Cortex of kidney (tissue), 1 donor: ENCODE results near the gene TMEFF2.

Experiments
- DNase-seq: peaks from one replicate; lab custom pipeline; 2025; lab: John Stamatoyannopoulos, UW

The TMEFF2 gene

DNA sequence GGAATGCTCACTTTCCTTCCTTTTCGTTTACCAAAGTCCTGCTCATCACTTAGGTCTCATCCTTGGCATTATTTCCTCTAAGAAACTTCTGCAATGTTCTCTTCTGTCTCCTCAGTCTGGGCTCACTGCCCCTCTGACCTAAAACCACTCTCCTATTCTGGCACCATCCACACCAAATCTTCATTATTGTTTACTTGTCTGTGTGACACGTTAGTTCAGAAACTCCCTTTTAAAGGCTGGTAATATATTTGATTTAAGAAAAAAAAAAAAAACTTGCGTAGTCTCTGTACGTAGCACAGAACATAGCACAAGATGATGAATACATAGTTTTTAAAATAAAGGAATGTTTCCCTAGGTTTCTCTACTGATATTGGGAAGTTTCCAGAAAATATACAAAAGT lies 229.0 kb downstream of the TMEFF2 start:
- DNase-seq = no peak

DNA sequence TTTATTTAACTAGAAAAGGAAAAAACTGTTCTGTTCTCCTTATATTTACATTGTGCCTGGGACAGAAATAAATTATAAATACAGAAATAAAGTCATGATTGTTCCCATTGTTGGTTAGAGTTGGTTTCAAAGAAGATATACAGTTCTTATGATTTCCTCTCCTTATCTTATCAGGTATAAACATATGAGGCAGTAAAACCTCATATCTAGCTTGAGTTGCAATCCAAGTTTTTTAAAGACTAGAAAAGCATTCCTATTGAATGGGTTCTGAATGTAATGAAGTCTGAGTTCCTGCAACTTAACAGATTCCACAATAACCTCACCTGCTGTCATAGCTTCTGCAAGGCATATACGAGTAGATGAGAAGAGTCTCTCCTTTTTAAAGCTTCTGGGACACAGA lies 233.2 kb downstream of the TMEFF2 start:
- no peak for DNase-seq

DNA sequence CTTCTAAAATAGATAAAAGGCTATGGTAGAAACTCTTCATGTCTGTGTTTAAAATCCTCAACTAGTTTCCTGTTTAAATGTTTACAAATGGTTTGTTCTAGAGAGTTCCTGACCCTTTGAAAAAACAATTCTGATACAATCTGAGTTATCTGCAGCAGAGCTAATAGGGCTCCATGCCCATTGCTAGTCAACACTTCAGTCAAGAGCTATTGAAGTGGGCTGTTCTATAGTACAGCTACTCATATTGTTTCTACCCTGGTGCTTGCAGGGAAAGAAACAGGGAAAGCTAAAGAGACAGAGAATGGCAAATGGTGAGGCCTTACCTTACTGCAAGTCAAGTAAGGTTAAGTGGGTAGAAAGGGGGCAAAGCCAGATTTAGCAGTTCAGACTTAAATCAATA lies 235.5 kb downstream of the TMEFF2 start:
- no peak for DNase-seq

DNA sequence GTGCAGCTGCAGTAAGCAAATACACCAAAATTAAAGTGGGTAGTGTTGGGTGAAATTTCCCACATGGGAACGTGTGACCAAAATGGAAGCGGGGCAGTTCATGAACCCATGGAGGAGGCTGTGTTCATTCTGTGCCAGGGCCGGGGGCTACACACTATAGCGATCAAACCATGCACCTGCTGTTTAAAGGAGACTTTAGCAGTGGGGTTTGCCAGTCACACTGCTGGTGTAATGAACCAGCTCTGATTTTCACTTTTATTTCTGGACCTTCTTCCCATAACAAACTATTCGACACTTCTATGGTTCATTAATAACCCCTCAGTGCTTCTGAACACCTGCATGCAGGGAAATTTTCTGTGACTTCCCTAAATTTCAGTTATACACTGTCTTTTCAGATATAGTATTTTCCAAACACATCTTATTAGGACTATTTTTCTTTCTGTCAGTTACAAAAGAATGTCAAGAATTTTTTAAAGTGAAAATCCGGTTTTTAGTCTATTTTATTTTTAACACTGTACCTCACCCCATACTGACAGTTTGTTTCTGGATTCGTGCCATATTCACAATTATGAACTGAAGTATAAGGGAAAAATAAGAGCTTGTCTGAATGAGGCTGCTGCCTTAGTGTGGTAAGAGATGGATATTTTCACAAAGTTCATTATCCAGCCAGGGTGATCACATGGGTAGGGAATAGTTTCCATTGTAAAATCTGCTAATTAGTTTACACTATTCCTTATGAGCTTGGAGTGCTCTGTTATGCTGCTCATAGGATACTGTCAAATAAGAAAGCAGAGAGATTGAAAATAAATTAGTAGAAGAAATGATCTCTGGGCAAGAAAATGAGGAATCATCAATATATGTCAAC lies 236.5 kb downstream of the TMEFF2 start:
- DNase-seq = no peak

DNA sequence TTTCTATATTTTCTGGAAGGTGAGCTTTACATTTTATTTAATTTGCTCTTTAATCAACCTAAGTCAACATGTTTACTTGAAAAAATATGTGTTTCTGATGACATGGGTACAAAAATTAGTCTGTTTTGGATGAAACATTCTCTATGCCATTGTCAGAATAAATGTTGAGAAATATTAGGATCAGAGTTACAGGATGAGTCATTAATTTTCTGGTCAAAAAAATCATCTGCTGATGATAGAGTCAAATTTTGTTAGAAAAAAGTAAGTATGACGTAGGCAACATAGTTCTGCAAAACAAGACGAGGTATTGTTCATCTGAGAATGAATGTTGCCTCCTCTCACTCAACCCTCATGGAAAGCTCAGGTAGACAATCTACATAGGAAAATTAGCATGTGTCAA lies 240.3 kb downstream of the TMEFF2 start:
- no peak for DNase-seq

DNA sequence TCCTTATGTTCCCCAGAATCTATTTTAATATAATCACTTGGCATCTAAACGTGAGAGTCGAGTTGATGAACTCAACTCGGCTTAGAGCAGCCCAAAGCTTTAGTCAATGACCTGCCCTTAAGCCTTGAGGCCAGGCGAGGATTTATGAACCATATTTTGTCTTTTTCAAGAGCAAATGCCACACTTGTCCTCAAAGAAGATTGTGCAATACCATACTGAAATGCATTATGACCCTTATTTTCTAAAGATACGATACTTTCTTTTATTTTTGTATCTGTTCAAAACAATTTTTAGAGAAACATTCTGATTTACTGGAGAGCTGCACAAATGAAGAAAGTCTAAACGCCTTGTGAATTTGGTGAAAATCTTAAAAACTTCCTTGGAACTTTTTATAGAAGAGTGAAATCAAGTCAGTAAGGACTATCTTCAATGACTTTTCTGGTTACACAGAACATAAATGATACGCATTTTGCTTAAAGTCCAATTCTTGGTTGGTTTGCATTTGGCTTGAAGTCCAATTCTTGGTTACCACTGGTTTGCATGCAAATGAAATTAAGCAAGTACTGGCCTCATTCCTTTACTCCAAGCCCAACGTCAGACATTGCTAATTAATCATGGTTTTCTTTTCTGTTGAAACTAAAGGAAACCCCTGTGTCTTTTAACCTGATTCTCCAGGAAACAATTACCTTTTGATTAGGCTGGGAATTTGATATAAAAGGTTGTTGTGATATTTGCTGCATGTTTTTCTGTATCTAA lies 242.0 kb downstream of the TMEFF2 start:
- no peak for DNase-seq

DNA sequence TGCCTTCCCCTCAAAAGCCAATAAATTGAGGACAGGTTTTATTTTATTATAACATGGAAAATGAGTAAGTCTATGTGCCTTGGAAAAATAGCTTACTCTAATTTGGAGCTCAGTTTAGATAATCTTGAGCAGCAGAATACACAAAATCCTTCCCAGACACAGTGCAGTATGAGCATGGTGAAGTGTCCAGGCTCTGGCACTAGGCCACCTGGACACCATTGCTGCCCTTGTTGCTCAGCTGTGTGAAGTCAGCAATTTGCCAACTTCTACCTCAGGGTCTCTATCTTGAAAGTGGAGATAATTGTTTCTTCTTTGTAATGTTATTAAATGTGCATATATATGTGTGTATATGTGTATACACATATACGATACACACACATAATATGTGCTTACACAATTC lies 242.9 kb downstream of the TMEFF2 start:
- no peak for DNase-seq

DNA sequence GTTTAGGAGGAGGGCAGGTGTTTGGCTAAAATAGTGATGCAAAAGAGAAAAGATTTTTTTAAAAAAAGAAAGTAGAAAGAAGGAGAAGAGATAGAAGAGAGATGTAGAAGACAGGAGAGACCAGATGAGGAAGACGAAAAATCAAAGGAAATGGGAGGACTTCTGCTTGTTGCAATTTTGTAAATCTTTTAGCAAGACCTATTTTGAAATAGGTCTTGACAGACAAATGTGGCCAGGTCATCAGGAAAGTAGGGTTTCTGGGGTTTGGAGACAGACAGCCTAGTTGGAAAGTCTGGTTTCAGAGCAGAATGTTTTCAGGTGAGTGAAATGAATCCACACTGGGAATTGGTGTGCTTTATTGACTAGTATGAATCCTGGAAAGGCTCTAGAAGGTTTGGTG lies 243.4 kb downstream of the TMEFF2 start:
- no peak for DNase-seq

DNA sequence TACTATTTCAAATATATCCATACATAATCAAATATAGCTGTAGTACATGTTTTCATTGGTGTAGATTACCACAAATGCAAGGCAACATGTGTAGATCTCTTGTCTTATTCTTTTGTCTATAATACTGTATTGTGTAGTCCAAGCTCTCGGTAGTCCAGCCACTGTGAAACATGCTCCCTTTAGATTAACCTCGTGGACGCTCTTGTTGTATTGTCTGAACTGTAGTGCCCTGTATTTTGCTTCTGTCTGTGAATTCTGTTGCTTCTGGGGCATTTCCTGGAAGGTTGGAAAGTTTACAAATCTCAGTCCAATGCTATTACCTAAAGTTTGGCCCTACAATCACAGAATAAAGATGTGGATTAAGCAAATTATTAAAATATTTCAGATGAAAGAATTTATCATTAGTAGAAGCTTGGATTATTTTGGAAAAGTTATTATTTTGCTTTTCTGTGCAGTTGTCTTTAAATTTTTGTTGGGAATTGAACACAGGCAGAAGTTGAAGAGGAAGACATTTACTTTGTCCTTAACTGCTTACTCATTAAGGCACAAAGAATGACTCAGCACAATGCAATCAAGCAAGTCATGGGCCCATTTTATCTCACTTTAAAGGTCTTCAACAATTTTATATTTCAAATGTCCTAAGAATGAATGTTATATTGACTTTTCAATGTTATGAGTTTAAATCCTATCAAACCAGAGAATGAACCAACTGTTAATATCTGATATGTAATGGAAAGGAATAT lies 244.4 kb downstream of the TMEFF2 start:
- DNase-seq = no peak

DNA sequence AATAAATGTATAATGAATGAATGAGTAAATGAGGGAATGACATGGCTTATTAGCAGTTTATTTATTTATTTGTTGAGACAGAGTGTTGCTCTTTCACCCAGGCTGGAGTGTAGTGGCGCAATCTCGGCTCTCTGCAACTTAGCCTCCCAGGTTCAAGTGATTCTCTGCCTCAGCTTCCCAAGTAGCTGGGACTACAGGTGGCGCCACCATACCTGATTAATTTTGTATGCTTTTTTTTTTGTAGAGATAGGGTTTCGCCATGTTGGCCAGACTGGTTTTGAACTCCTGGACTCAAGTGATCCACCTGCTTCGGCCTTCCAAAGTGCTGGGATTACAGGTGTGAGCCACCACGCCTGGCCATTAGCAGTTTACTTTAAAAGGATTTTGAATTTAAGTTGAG lies 247.5 kb downstream of the TMEFF2 start:
- no peak for DNase-seq

DNA sequence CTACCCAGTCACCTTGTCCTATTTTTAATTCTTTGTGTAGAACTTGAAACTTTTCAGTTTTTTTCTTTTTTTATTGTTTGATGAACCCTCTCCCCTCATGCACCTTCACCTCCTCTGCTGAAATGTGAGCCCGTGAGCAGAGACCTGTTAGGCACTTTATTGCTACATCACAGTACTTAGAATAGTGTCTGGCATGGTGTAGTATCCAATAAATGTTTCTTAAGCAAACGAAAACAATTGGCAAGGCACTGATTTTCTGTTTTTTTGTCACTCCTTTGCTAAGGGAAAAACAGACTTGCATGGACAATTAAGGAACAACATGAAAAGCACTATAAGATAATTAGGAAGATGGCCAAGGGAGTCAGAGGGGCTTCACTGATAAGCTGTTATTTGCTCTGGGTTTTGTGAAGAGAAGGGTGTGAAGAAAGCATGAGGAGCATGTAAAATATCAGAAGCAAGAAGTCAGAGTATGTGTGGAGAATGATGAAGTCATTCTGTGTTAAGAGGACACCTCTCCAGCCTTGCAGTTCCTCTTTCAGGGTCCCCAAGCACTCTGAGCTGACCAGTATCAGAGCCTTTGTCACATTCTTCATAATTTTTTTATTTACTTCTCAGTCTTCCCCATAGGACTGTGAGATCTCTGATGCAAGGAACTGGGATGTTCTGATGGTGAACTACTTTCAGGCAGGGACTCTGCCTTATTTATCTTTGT lies 248.1 kb downstream of the TMEFF2 start:
- no peak for DNase-seq

DNA sequence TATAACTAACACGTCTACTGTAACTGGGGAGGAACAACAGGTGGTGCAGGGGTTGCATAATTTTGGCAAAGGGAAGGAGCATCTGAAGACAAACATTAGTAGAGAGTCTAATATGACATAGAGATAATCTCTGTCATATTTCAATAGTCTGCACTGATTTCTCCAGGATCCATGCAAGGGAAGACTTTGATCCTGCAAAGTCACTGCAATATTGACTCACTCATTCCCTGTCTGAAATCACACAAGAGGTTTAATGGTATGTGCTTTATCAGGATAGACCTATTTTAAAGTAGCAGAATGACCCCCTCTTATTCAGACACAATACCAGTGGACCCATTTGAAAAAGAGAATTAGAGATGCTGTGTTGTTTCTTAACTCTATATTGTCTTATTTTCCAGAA lies 249.1 kb downstream of the TMEFF2 start:
- no peak for DNase-seq

DNA sequence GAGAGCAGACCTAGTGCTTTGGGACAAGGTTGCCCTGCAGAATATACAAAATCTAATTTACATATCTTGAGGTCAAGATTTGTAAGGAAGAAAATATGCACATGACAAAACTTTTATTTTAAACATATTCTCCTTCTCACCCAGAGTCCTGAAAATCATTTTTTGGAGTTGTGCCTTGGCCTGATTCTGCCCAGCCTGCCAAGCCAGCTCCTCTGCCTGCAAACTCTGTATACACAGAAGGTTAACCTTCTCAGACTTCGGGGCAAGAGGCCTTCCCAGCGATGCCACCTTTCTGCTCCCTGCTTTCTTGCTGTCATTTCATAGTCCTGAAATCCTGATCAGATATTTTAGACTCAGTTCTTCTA lies 252.0 kb downstream of the TMEFF2 start:
- no peak for DNase-seq

DNA sequence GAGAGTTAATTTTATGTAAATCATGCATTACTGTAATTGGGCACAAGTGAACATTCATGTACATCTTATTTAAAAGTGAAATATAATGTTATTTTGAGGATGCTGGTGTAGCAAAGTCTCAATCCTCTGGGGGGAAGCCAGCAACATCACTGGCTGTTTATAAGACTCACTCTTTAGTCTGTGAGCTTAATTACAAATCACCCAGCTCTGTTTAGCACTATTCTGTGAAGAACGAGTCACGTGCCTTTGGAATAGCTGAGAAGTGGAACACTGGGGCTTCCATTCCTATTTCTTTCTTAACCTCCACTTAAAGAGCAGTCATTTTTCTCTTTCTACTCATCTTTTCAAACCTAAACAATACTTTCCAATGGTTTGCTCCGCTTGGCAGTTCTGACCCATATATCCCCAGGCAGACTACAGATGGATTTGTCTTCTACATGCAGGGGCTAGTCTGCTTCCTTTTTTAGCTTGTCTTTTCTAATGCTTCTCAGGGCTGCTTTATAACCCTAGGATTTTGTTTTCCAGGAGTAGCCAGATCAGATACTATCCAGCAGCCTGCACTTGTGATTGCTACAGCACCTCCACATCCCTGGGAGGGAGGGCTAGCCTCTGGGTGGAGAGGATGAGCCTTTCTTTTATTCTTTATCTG lies 252.5 kb downstream of the TMEFF2 start:
- DNase-seq = no peak

DNA sequence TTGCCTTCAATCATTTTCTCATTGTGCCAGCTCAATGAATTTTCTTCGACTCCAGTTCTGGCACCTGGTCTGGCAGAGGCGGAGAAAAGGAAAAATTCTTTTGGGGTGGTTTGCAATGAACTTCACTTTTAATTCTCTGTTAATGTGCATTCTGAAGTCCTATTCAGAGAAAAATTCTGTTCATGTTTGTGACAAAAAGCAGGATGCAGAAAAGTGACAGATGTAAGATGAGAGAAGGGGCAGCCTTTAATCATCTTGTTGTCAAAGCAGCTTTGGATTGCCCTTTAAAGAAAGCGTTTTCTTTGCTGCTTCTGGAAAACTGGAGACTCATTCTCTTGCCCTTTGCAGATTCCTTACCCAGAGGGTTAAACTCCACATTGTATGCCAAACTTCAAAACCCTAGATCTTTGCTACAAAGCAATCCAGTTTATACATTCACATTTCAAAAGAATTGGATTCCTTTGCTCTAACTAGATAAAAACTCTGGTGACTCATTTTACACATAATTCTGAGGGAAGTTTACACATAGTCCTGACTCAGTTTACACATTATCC lies 253.3 kb downstream of the TMEFF2 start:
- no peak for DNase-seq

DNA sequence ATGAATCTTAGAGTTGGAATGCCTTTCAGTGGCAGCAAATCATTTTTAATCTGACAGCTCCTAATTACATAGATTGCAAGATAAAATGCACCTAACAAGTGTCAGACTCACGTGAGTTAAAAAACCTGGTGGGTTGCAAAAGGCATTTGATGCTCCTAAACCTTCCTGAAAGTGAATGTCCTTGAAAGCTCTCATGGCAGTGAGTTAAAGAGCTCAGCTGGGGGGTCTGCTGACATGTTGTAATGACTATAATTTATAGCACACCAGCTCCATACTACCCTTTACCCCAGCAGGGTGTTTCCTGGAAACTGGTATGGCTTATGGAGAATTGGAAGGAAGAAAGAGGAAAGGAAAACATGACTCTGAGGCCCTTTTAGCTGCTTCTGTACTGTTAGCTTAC lies 256.0 kb downstream of the TMEFF2 start:
- DNase-seq = no peak

DNA sequence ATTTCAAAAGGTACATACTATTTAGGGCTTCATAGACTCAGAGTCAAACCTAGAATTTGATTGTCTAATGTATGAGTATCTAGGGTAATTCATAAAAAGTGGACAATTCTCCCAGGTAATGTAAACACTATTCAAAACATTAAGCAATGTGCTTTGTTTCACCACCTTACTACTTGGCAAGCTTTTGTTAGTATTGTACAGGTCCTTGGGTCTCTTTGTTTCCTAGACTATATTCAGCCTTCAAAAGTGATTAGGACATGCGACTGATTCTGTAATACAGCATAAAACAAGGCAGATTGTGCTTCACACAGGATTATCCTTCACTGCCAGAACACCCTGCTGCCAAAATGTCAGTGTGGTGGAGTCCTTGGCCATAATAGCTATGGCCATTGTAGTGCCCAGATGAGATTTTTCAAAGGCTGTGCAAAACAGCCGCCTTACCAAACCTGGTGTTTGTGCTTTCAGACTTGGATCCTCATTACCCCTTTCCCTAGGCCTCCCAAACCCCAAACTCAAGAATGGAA lies 257.8 kb downstream of the TMEFF2 start:
- DNase-seq = no peak

DNA sequence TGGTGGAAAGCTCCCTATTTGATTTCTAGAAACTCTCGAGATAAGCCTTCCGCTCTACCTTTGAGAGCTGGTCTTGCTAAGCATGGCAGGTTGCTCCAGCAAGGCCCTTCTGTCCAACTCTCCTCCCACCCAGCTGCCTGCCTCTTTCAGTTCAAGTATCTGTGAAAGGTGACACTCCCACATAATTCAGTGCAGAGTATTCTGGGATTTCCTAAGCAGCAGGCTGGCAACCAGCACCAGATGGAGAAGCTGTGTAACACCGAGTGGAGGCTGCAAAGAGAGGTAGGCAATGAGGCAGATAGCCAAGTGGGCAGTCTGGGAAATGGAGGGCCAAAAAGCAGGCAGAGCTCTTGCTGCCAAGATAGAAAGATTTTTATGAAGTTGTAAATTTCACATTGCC lies 259.5 kb downstream of the TMEFF2 start:
- no peak for DNase-seq

DNA sequence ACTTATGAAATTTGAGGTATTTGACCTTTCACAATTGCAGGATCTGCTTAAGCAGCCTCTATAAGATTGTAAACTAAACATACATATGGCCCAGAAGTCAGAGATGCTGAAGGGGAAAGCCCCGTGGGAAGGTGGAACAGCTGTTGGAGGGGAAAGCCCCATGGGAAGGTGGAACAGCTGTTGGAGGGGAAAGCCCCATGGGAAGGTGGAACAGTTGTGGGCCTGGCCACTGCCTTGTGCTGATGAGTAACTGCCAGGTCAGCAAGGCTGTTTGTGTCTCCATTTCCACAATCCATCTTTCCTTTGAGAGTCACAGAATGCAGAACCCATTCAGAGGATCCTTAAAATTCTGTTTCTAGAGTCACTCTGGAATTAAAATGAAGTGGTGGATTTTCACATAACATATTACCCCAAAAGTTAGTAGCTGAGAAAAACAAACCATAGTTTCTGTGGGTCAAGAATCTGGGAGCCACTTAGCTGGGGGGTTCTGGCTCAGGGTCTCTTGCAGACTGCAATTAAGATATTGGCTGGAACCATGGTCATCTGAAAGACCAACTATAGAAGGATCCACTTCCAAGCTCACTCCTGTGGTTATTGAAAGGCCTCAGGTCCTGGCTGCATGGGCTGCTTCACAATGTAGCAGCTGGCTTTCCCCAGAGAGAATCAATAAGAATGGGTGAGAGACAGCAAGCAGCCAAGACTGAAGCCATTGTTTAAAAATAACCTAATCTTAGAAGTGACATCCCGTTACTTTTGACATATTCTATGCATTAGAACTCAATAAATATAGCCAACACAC lies 261.2 kb downstream of the TMEFF2 start:
- DNase-seq = no peak

DNA sequence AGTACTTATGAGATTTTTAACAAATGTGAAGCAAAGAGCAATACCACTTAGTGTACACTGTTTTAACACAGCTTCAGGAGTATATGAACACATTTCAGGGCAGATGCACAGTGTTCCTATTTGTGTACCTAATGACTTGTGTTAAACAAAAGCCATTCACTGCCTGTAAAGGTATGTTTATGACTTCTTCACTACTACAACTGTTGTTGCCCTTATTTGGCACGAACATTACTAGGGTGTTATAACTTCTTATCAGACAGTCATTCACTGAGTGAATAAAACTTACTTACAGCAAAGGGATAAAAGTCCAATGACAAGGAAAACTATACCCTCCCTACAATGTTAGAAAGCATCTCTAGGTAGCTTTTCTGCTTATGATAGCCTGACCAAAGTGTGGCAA lies 262.4 kb downstream of the TMEFF2 start:
- no peak for DNase-seq
